Hepatocyte (in vitro differentiated cells): Measurements from ENCODE around the gene COQ8B.

Experiments used
- CTCF ChIP-seq: fragments of 200-600 bp; sonication (generic); IDR thresholded peaks from 2 replicates; pipeline ENCODE4 v1.5.1; 2016; ENCODE audit warnings: antibody characterized with exemption, mild to moderate bottlenecking; ENCODE audit not compliant: poor library complexity
- EZH2 ChIP-seq: fragments of 200-600 bp; sonication (generic); IDR thresholded peaks from 2 replicates; pipeline ENCODE4 v1.6.1; 2016; ENCODE audit warnings: antibody characterized with exemption, mild to moderate bottlenecking, borderline replicate concordance

DNA sequence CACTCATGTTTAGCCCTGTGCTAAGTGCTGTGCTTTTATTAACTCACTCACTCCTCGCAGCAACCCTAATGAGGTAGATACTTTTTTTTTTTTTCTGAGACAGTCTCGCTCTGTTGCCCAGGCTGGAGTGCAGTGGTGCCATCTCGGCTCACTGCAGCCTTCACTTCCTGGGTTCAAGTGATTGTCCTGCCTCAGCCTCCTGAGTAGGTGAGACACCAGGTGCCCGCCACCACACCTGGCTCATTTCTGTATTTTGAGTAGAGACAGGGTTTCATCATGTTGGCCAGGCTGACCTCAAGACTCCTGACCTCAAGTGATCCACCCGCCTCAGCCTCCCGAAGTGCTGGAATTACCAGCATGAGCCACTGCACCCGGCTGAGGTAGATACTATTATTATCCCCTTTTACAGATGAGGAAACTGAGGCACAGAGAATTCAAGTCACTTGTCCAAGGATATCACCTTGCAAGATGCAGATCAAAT lies 2.8 kb upstream of the COQ8B start:
- no peak for TF ChIP-seq CTCF
- TF ChIP-seq EZH2: no peak
